Prostate gland (tissue), 2 donors: Measurements from ENCODE around the gene PPP1R36. TPM values are rescaled to one million over a fixed set of nuclear protein-coding genes. Genes with fewer than 3 reads are reported as not detected.

Source experiments
- DNase-seq: peaks from one replicate; pipeline ENCODE4 v3.0.0-alpha.2; 2019; ENCODE audit warnings: low spot score
- H3K27ac ChIP-seq, 2 donors: fragments of 200-600 bp; sonication (generic); 2 replicates each; pipeline ENCODE4 v1.5.1; 2017 to 2019
- H3K27me3 ChIP-seq: fragments of 200-600 bp; sonication (generic); replicated peaks from 2 replicates; pipeline ENCODE4 v1.5.1; 2019; ENCODE audit not compliant: insufficient read depth
- H3K36me3 ChIP-seq, 2 donors: fragments of 200-600 bp; sonication (generic); 1 replicate in 1 of 2; 2 replicates in 1 of 2; pipeline versions ENCODE4 v1.5.1 to v1.8.1; 2017 to 2019
- H3K4me1 ChIP-seq: fragments of 200-600 bp; sonication (generic); replicated peaks from 2 replicates; pipeline ENCODE4 v1.5.1; 2019
- H3K4me3 ChIP-seq, 2 donors: fragments of 200-600 bp; sonication (generic); 2 replicates each; pipeline ENCODE4 v1.5.1; 2017 to 2019
- H3K9me3 ChIP-seq: fragments of 200-600 bp; sonication (generic); 2 replicates; pipeline ENCODE4 v1.5.1; 2017
- CTCF ChIP-seq, 4 experiments: fragments of 200-600 bp in 2 of 4; fragments of 450-650 bp in 2 of 4; sonication (generic) in 2 of 4; IDR thresholded peaks; 1 replicate in 3 of 4; 2 replicates in 1 of 4; pipeline ENCODE4 v1.5.1; 2016 to 2019; ENCODE audit warnings: antibody characterized with exemption in 4 of 4, mild to moderate bottlenecking in 2 of 4, moderate library complexity in 2 of 4
- POLR2A ChIP-seq: fragments of 450-650 bp; IDR thresholded peaks from one replicate; pipeline ENCODE4 v1.6.1; 2016; ENCODE audit warnings: antibody characterized with exemption, mild to moderate bottlenecking
- POLR2AphosphoS5 ChIP-seq: sonication (generic); formaldehyde crosslinking; IDR thresholded peaks from one replicate; pipeline ENCODE4 v1.6.1; 2017; ENCODE audit warnings: antibody characterized with exemption
- WGBS: methylation state at CpG from one replicate; pipeline ENCODE4 v1.1.5; 2018; 5-methylcytosine and 5-hydroxymethylcytosine counted together
- intact Hi-C: fragments of 100-400 bp; cut with DNase I; formaldehyde crosslinking; loops from one replicate; pipeline ENCODE4 v1.14.2; 2022
- total RNA-seq, 2 donors: library from RNA; depleted of rRNA; stranded (reverse); fragments of >200 nt; gene quantifications; one replicate each; pipeline ENCODE4 v1.1.0, GENCODE V29; 2016

The PPP1R36 gene
- total RNA-seq, 2 donors from 2014 or later, result 2.0 to 8.6 TPM

GRCh38 chr14:64506721-64507120 lies 43.0 kb upstream of the PPP1R36 start:
- H3K9me3 ChIP-seq, result no peaks in the 10 kb centered on the region
- peak overlapping the region in 1 of 2 donors; percentile 92 for H3K4me3 ChIP-seq
- intact Hi-C loops, result no loop called here
- H3K36me3 ChIP-seq, result no peaks in the 10 kb centered on the region
- WGBS, result 38% methylated on average over 3 of the region's 3 CpGs
- DNase-seq, result no peak
- peaks cover 14% of the 10 kb centered on the region for H3K4me1 ChIP-seq
- peak overlapping the region; percentile 98 to 99 for H3K27ac ChIP-seq
- no peaks in the 10 kb centered on the region for H3K27me3 ChIP-seq
- TF ChIP-seq POLR2A (no peak), CTCF (IDR thresholded peaks at IDR 0.05) (no peak), POLR2AphosphoS5 (no peak)

- TF ChIP-seq POLR2AphosphoS5, result no peak
- no peak for TF ChIP-seq POLR2A
- no peak for TF ChIP-seq CTCF (IDR thresholded peaks at IDR 0.05)
- DNase-seq, result no peak
- intact Hi-C loops, result no loop called here
- Histone ChIP-seq H3K27ac (peak overlapping the region; percentile 98 to 99), H3K9me3 (no peaks in the 10 kb centered on the region), H3K36me3 (no peaks in the 10 kb centered on the region), H3K4me3 (peak overlapping the region in 1 of 2 donors; percentile 92), H3K4me1 (peaks cover 22% of the 10 kb centered on the region), H3K27me3 (no peaks in the 10 kb centered on the region)
- 75% methylated on average over 4 of the region's 4 CpGs for WGBS
Observed at GRCh38 chr14:64507376-64508156, 42.2 kb upstream of the PPP1R36 start.

DNA sequence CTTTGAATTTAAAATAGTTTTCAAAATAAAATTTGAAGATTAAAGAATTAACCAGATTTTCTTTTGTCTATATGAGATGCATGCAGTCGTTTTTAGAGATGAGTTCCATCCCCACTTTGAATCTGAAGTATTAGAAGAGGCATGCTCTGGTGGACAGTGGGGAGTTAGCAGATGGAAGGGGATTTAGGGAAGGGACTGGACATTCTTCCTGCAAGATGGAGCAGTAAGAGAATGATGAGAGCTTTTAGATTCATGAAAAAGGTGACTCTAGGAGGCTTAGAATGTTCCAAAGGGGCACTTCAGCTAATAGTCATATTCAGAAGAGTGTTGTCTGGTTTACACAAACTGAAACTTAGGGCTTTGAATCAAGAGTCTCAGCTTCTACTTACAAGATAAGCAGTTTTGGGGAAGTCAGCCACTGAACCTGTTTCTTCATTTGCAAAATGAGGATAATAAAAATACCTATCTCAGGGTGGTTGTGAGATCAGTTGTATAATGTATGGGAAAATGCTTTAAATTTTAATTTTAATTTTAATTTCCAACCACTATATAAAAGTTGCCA lies 41.5 kb upstream of the PPP1R36 start:
- no peak overlapping the region for H3K4me3 ChIP-seq
- whole genome bisulfite sequencing, result 25% methylated on average over 1 of the region's 1 CpG
- DNase-seq, result no peak
- TF ChIP-seq POLR2AphosphoS5 (no peak), POLR2A (no peak), CTCF (IDR thresholded peaks at IDR 0.05) (no peak)
- H3K36me3 ChIP-seq, result no peaks in the 10 kb centered on the region
- intact Hi-C loops, result no loop called here
- H3K9me3 ChIP-seq, result no peaks in the 10 kb centered on the region
- no peaks in the 10 kb centered on the region for H3K27me3 ChIP-seq
- peak overlapping the region; percentile 53 to 98 for H3K27ac ChIP-seq
- peaks cover 24% of the 10 kb centered on the region for H3K4me1 ChIP-seq

DNA sequence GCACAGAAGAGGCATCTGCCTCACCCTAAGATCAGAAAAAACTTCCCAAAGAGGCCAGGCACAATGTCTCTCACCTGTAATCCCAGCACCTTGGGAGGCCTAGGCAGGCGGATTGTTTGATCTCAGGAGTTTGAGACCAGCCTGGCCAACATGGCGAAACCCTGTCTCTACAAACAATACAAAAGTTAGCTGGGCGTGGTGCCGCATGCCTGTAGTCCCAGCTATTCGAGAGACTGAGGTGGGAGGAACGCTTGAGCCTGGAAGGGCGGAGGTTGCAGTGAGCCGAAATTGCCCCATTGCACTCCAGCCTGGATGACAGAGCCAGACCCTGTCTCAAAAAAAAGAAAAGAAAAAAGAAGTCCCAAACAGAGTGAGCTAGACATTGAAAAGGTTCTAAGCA lies 40.7 kb upstream of the PPP1R36 start:
- Histone ChIP-seq H3K4me1 (peaks cover 26% of the 10 kb centered on the region), H3K9me3 (no peaks in the 10 kb centered on the region), H3K27me3 (no peaks in the 10 kb centered on the region), H3K36me3 (no peaks in the 10 kb centered on the region), H3K4me3 (no peak overlapping the region), H3K27ac (peak overlapping the region; percentile 30 to 98)
- 79% methylated on average over 8 of the region's 8 CpGs for WGBS
- intact Hi-C loops, result no loop called here
- no peak for DNase-seq
- no peak for TF ChIP-seq POLR2A
- TF ChIP-seq POLR2AphosphoS5, result no peak
- no peak for TF ChIP-seq CTCF (IDR thresholded peaks at IDR 0.05)
